Thyroid gland (tissue), 4 donors: ENCODE measurements around the gene PALLD. TPM values are rescaled to one million over a fixed set of nuclear protein-coding genes. Genes with fewer than 3 reads are reported as not detected.

Experiments
- DNase-seq, 2 donors: peaks; one replicate each; pipeline ENCODE4 v3.0.0-alpha.2; 2019
- H3K27ac ChIP-seq, 3 donors: fragments of 200-600 bp; sonication (generic); 1 replicate in 2 of 3; 2 replicates in 1 of 3; pipeline ENCODE4 v1.5.1; 2016 to 2019; ENCODE audit warnings: mild to moderate bottlenecking in 1 of 3, moderate library complexity in 1 of 3
- H3K27me3 ChIP-seq: fragments of 200-600 bp; sonication (generic); one replicate; pipeline ENCODE4 v1.5.1; 2019
- H3K36me3 ChIP-seq, 2 donors: fragments of 200-600 bp; sonication (generic); one replicate each; pipeline ENCODE4 v1.5.1; 2016 to 2019
- H3K4me1 ChIP-seq, 2 donors: fragments of 200-600 bp; sonication (generic); one replicate each; pipeline ENCODE4 v1.5.1; 2017 to 2019
- H3K4me3 ChIP-seq, 3 donors: fragments of 200-600 bp; sonication (generic); replicated peaks in 1 of 3; 1 replicate in 2 of 3; 2 replicates in 1 of 3; pipeline ENCODE4 v1.5.1; 2016; ENCODE audit warnings: mild to moderate bottlenecking in 1 of 3
- H3K9me3 ChIP-seq: fragments of 200-600 bp; sonication (generic); one replicate; pipeline ENCODE4 v1.5.1; 2017
- CTCF ChIP-seq, 6 experiments: fragments of 200-600 bp in 3 of 6; fragments of 450-650 bp in 3 of 6; sonication (generic) in 3 of 6; IDR thresholded peaks; one replicate each; pipeline ENCODE4 v1.5.1; 2016 to 2019; ENCODE audit warnings: antibody characterized with exemption in 6 of 6, mild to moderate bottlenecking in 2 of 6, inconsistent platforms in 1 of 6, moderate library complexity in 1 of 6
- POLR2A ChIP-seq, 2 donors: fragments of 450-650 bp; IDR thresholded peaks; one replicate each; pipeline ENCODE4 v1.6.1; 2017; ENCODE audit warnings: antibody characterized with exemption in 2 of 2, mild to moderate bottlenecking in 2 of 2, moderate library complexity in 1 of 2
- WGBS, 2 donors: methylation state at CpG; one replicate each; pipeline ENCODE4 v1.1.5; 2017; 5-methylcytosine and 5-hydroxymethylcytosine counted together
- intact Hi-C: fragments of 100-400 bp; cut with DNase I; formaldehyde crosslinking; loops from one replicate; pipeline ENCODE4 v1.15.1; 2023
- total RNA-seq, 4 donors: library from RNA; depleted of rRNA; stranded (reverse); fragments of >200 nt; gene quantifications; one replicate each; pipeline ENCODE4 v1.2.3, GENCODE V29; 2016

The PALLD gene
- total RNA-seq, 4 donors from 2014 or later: 152 to 311 (median 226) TPM

GRCh38 chr4:168887809-168888208 is 391.0 kb downstream of the PALLD start:
- intact Hi-C loops: no loop called here
- no peak for TF ChIP-seq CTCF (IDR thresholded peaks at IDR 0.05)
- no peak for TF ChIP-seq POLR2A (IDR thresholded peaks at IDR 0.05)
- peaks cover 6 to 23% of the 10 kb centered on the region in 2 donors for H3K36me3 ChIP-seq

GRCh38 chr4:168888715-168889215 is 391.9 kb downstream of the PALLD start:
- peaks cover 6 to 30% of the 10 kb centered on the region in 2 donors for H3K36me3 ChIP-seq
- no peak for DNase-seq
- WGBS, 2 donors: 92 to 96% methylated on average over 6 of the region's 6 CpGs
- H3K9me3 ChIP-seq: no peaks in the 10 kb centered on the region
- H3K27me3 ChIP-seq: no peaks in the 10 kb centered on the region
- H3K4me3 ChIP-seq: no peak overlapping the region
- no peak overlapping the region for H3K27ac ChIP-seq
- H3K4me1 ChIP-seq: peaks cover 3 to 16% of the 10 kb centered on the region in 2 donors
- no peak for TF ChIP-seq CTCF (IDR thresholded peaks at IDR 0.05)
- no peak for TF ChIP-seq POLR2A (IDR thresholded peaks at IDR 0.05)
- intact Hi-C loops: no loop called here

More at GRCh38 chr4:168887809-168888208, 391.0 kb downstream of the PALLD start:
- H3K4me1 ChIP-seq: peaks cover 3 to 21% of the 10 kb centered on the region in 2 donors
- H3K27ac ChIP-seq: no peak overlapping the region
- H3K4me3 ChIP-seq: no peak overlapping the region
- H3K9me3 ChIP-seq: no peaks in the 10 kb centered on the region
- no peaks in the 10 kb centered on the region for H3K27me3 ChIP-seq
- DNase-seq: no peak
- WGBS, 2 donors: 68 to 78% methylated on average over 1 of the region's 1 CpG

DNA sequence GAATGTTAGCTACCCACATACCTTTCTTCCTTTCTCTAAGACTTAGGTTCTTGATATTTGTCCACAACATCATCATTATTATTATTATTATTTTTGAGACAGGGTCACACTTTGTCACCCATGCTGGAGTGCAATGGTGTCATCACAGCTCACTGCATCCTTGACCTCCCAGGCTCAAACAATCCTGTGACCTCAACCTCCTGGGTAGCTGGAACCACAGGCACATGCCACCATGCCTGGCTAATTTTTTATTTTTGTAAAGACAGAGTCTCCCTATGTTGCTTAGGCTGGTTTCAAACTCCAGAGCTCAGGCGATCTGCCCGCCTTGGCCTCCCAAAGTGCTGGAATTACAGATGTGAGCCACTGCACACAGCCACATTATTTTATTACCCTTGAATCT is 394.2 kb downstream of the PALLD start:
- intact Hi-C loops: no loop called here
- WGBS, 2 donors: 95 to 97% methylated on average over 2 of the region's 2 CpGs
- H3K27ac ChIP-seq: no peak overlapping the region
- H3K27me3 ChIP-seq: no peaks in the 10 kb centered on the region
- H3K4me3 ChIP-seq: no peak overlapping the region
- no peaks in the 10 kb centered on the region for H3K9me3 ChIP-seq
- H3K36me3 ChIP-seq: peaks cover 18 to 40% of the 10 kb centered on the region in 2 donors
- H3K4me1 ChIP-seq: peaks cover 0 to 3% of the 10 kb centered on the region in 2 donors
- TF ChIP-seq CTCF (IDR thresholded peaks at IDR 0.05) (no peak), POLR2A (IDR thresholded peaks at IDR 0.05) (no peak)
- no peak for DNase-seq

- H3K36me3 ChIP-seq: peaks cover 18 to 42% of the 10 kb centered on the region in 2 donors
Observed at GRCh38 chr4:168891688-168892087, 394.8 kb downstream of the PALLD start.

More at GRCh38 chr4:168891688-168892087, 394.8 kb downstream of the PALLD start:
- Histone ChIP-seq H3K4me3 (no peak overlapping the region), H3K27me3 (no peaks in the 10 kb centered on the region), H3K4me1 (no peaks in the 10 kb centered on the region), H3K9me3 (no peaks in the 10 kb centered on the region), H3K27ac (no peak overlapping the region)
- no peak for TF ChIP-seq CTCF (IDR thresholded peaks at IDR 0.05)
- no peak for TF ChIP-seq POLR2A (IDR thresholded peaks at IDR 0.05)
- 95 to 97% methylated on average over 3 of the region's 3 CpGs for WGBS, 2 donors
- no peak for DNase-seq
- intact Hi-C loops: no loop called here
